ENCODE data around the gene HOXB4. TPM values are rescaled to one million over a fixed set of nuclear protein-coding genes. Genes with fewer than 3 reads are reported as not detected.

HOXB4 gene
- total RNA-seq: 10 to 100 TPM in 1 of 2 donors, 1 to 10 TPM in 1; 6.6 to 17.9 TPM
- 10 to 100 TPM in 1 of 2 donors, 1 to 10 TPM in 1; 1.4 to 11.5 TPM for polyA plus RNA-seq
- long read RNA-seq, donor 1: 0 reads
- long read RNA-seq, donor 2, partial matches to known transcripts: 0 of 2 reads
- long read RNA-seq, donor 2, other reads (novel, unspliced or antisense): 2 of 2 reads

- WGBS, 2 donors: 0 to 1% methylated on average over 31 to 58 of the region's 58 CpGs
- Histone ChIP-seq H3K4me1 (ENCODE audit: control insufficient read depth in 1 of 2, insufficient read depth in 2 of 2, low read length in 2 of 2) (peaks cover 0 to 7% of the 10 kb centered on the region in 2 donors), H3K9me3 (ENCODE audit: control insufficient read depth, low read length) (no peaks in the 10 kb centered on the region), H3K27ac (ENCODE audit: low read depth in 1 of 2, low read length in 2 of 2) (peak within 1 kb of the TSS; percentile 49 to 88), H3K4me3 (ENCODE audit: low read length in 2 of 2) (peak within 1 kb of the TSS; percentile 40 to 68), H3K36me3 (ENCODE audit: control insufficient read depth in 1 of 2, insufficient read depth in 2 of 2, low read length in 1 of 2) (no peaks in the 10 kb centered on the region), H3K27me3 (ENCODE audit: control insufficient read depth in 1 of 2, insufficient read depth in 2 of 2, low read length in 1 of 2) (no peaks in the 10 kb centered on the region)
- ATAC-seq (ENCODE audit: low FRiP score) (peak; percentile 71), DNase-seq (peak; percentile 90 to 92)
- intact Hi-C loops (cut with DNase I): loop anchor here in 1 of 2 donors (1.0 kb wide), 2 partner anchors 31 to 35 kb away; no protein-coding TSS in a partner anchor
These were observed at the start of gene HOXB4 for GRCh38 chr17:48577946-48578615. TSS of gene HOXB4 (minus strand) at chr17:48578350. CDS start at chr17:48578319, 31 bp downstream.

DNA sequence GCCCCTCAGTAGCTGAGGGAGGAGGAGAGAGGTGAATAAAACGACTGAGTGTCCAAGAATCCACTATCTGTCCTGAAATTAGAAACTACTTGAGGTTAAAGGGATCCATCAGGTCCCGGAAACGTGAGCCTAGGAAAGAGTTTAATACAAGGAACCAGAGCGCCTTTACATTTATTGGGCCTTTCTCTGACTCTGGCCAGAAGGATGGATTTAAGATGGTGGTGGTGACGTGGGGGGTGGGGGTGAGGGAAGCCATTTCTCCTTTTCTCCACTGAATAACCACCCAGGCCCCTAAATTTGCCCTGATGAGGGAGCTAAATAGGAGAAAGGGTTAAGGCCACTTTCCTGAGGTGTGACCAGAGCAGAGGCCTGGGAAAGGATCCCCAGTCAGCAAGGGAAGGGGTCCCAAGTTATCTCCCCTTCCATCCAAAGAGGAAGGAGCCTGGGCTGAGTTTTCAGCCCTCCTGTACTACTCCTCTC is 49.0 kb upstream of the HOXB4 start:
- H3K36me3 ChIP-seq (ENCODE audit: control insufficient read depth in 1 of 2, insufficient read depth in 2 of 2, low read length in 1 of 2): no peaks in the 10 kb centered on the region
- no peak overlapping the region for H3K4me3 ChIP-seq (ENCODE audit: low read length in 2 of 2)
- H3K4me1 ChIP-seq (ENCODE audit: control insufficient read depth in 1 of 2, insufficient read depth in 2 of 2, low read length in 2 of 2): no peaks in the 10 kb centered on the region
- ATAC-seq (ENCODE audit: low FRiP score): no peak
- 33 to 44% methylated on average over 5 of the region's 5 CpGs for WGBS, 2 donors
- no peak overlapping the region for H3K27ac ChIP-seq (ENCODE audit: low read depth in 1 of 2, low read length in 2 of 2)
- peak in 1 of 2 donors; percentile 4 for DNase-seq
- H3K27me3 ChIP-seq (ENCODE audit: control insufficient read depth in 1 of 2, insufficient read depth in 2 of 2, low read length in 1 of 2): no peaks in the 10 kb centered on the region
- H3K9me3 ChIP-seq (ENCODE audit: control insufficient read depth, low read length): no peaks in the 10 kb centered on the region
- intact Hi-C loops (cut with DNase I): no loop called here

- H3K4me3 ChIP-seq (ENCODE audit: low read length in 2 of 2): peak within 1 kb of the TSS; percentile 11 to 29
- H3K4me1 ChIP-seq (ENCODE audit: control insufficient read depth in 1 of 2, insufficient read depth in 2 of 2, low read length in 2 of 2): no peaks in the 10 kb centered on the region
- no peaks in the 10 kb centered on the region for H3K36me3 ChIP-seq (ENCODE audit: control insufficient read depth in 1 of 2, insufficient read depth in 2 of 2, low read length in 1 of 2)
- ATAC-seq (ENCODE audit: low FRiP score) (no peak), DNase-seq (peak; percentile 50 to 82)
- no peak within 1 kb of the TSS for H3K27ac ChIP-seq (ENCODE audit: low read depth in 1 of 2, low read length in 2 of 2)
- intact Hi-C loops (cut with DNase I): no loop called here
- H3K27me3 ChIP-seq (ENCODE audit: control insufficient read depth in 1 of 2, insufficient read depth in 2 of 2, low read length in 1 of 2): no peaks in the 10 kb centered on the region
- WGBS, 2 donors: 2% methylated on average over 38 to 50 of the region's 50 CpGs
- H3K9me3 ChIP-seq (ENCODE audit: control insufficient read depth, low read length): no peaks in the 10 kb centered on the region
These were observed 48.3 kb upstream of the HOXB4 start, which contains the start of gene HOXB9 for GRCh38 chr17:48626245-48627117. TSS of gene HOXB9 (minus strand) at chr17:48626358. CDS start at chr17:48626269, 89 bp downstream.

- Histone ChIP-seq H3K4me3 (ENCODE audit: low read length in 2 of 2) (peak overlapping the region; percentile 11 to 29), H3K9me3 (ENCODE audit: control insufficient read depth, low read length) (no peaks in the 10 kb centered on the region), H3K27me3 (ENCODE audit: control insufficient read depth in 1 of 2, insufficient read depth in 2 of 2, low read length in 1 of 2) (no peaks in the 10 kb centered on the region), H3K36me3 (ENCODE audit: control insufficient read depth in 1 of 2, insufficient read depth in 2 of 2, low read length in 1 of 2) (no peaks in the 10 kb centered on the region), H3K4me1 (ENCODE audit: control insufficient read depth in 1 of 2, insufficient read depth in 2 of 2, low read length in 2 of 2) (no peaks in the 10 kb centered on the region), H3K27ac (ENCODE audit: low read depth in 1 of 2, low read length in 2 of 2) (no peak overlapping the region)
- intact Hi-C loops (cut with DNase I): no loop called here
- ATAC-seq (ENCODE audit: low FRiP score) (peak; percentile 15), DNase-seq (peak in 1 of 2 donors; percentile 80)
- 1% methylated on average over 58 to 69 of the region's 69 CpGs for WGBS, 2 donors
These were observed 47.5 kb upstream of the HOXB4 start for GRCh38 chr17:48625495-48626244.

- 4 to 5% methylated on average over 55 to 66 of the region's 66 CpGs for WGBS, 2 donors
- DNase-seq: no peak
- H3K9me3 ChIP-seq (ENCODE audit: control insufficient read depth, low read length): no peaks in the 10 kb centered on the region
- no peaks in the 10 kb centered on the region for H3K36me3 ChIP-seq (ENCODE audit: control insufficient read depth in 1 of 2, insufficient read depth in 2 of 2, low read length in 1 of 2)
- H3K4me1 ChIP-seq (ENCODE audit: control insufficient read depth in 1 of 2, insufficient read depth in 2 of 2, low read length in 2 of 2): no peaks in the 10 kb centered on the region
- H3K4me3 ChIP-seq (ENCODE audit: low read length in 2 of 2): no peak overlapping the region
- intact Hi-C loops (cut with DNase I): loop anchor here in 1 of 2 donors (5.0 kb wide), 1 partner anchor 293 kb away; no protein-coding TSS in a partner anchor
- ATAC-seq (ENCODE audit: low FRiP score): peak; percentile 61
- H3K27ac ChIP-seq (ENCODE audit: low read depth in 1 of 2, low read length in 2 of 2): no peak overlapping the region
- H3K27me3 ChIP-seq (ENCODE audit: control insufficient read depth in 1 of 2, insufficient read depth in 2 of 2, low read length in 1 of 2): no peaks in the 10 kb centered on the region
These were observed 46.7 kb upstream of the HOXB4 start for GRCh38 chr17:48624544-48625494.

DNA sequence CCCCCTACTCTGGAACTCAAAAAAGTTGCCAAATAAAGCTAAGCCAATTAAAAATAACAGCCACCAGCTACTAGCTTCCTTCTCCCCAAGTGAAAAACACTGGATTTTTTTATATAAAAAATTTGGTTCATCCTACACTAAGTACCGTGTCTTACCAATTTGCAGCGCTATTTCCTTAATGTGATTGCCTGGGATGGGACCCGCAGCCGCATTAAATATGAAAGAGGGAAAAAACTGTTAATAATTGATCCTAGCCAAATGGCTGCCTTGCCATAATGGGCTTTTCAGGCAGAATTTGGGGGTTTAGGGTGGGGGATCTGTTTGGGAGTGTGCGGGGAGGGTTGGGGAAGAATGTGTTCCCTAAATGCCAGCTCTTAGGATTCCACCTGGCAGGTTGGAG is 46.0 kb upstream of the HOXB4 start:
- no peak overlapping the region for H3K4me3 ChIP-seq (ENCODE audit: low read length in 2 of 2)
- no peak overlapping the region for H3K27ac ChIP-seq (ENCODE audit: low read depth in 1 of 2, low read length in 2 of 2)
- H3K27me3 ChIP-seq (ENCODE audit: control insufficient read depth in 1 of 2, insufficient read depth in 2 of 2, low read length in 1 of 2): no peaks in the 10 kb centered on the region
- no peaks in the 10 kb centered on the region for H3K4me1 ChIP-seq (ENCODE audit: control insufficient read depth in 1 of 2, insufficient read depth in 2 of 2, low read length in 2 of 2)
- DNase-seq (no peak), ATAC-seq (ENCODE audit: low FRiP score) (no peak)
- H3K9me3 ChIP-seq (ENCODE audit: control insufficient read depth, low read length): no peaks in the 10 kb centered on the region
- WGBS, 2 donors: 57 to 59% methylated on average over 5 of the region's 5 CpGs
- H3K36me3 ChIP-seq (ENCODE audit: control insufficient read depth in 1 of 2, insufficient read depth in 2 of 2, low read length in 1 of 2): no peaks in the 10 kb centered on the region
- intact Hi-C loops (cut with DNase I): loop anchor here in 1 of 2 donors (5.0 kb wide), 1 partner anchor 292 kb away; no protein-coding TSS in a partner anchor

DNA sequence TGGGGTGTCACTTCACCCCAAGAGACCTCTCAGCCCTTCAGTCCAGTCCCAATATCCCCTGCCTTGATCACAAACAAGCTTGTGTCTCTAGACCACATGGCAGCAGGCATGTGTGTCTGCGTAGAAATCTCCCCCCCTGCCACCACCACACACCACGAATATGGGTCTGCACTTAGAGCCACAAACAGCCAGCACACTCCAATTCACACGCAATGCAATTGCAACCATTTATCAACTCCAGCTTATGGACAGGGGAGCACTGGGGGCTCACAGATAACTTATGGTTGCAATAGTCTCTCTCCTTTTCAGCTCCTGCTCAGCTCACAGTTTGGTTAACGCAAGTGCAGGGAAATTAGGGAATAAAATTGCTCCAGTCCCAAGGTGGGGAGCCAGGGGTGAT is 45.4 kb upstream of the HOXB4 start:
- Histone ChIP-seq H3K27me3 (ENCODE audit: control insufficient read depth in 1 of 2, insufficient read depth in 2 of 2, low read length in 1 of 2) (no peaks in the 10 kb centered on the region), H3K4me1 (ENCODE audit: control insufficient read depth in 1 of 2, insufficient read depth in 2 of 2, low read length in 2 of 2) (no peaks in the 10 kb centered on the region), H3K4me3 (ENCODE audit: low read length in 2 of 2) (no peak overlapping the region), H3K36me3 (ENCODE audit: control insufficient read depth in 1 of 2, insufficient read depth in 2 of 2, low read length in 1 of 2) (no peaks in the 10 kb centered on the region), H3K9me3 (ENCODE audit: control insufficient read depth, low read length) (no peaks in the 10 kb centered on the region), H3K27ac (ENCODE audit: low read depth in 1 of 2, low read length in 2 of 2) (no peak overlapping the region)
- 40 to 52% methylated on average over 4 of the region's 4 CpGs for WGBS, 2 donors
- ATAC-seq (ENCODE audit: low FRiP score): no peak
- intact Hi-C loops (cut with DNase I): loop anchor here in 1 of 2 donors (5.0 kb wide), 1 partner anchor 291 kb away; no protein-coding TSS in a partner anchor
- DNase-seq: no peak
